ENCODE measurements around the gene UCP3. TPM values are rescaled to one million over a fixed set of nuclear protein-coding genes. Genes with fewer than 3 reads are reported as not detected.

Gene UCP3
- total and polyA plus RNA-seq, 2 of the 8 experiments (the other 6 are each of a cell fraction or from before 2014, with no cell fraction given) = 0.85 to 1.3 TPM

DNA sequence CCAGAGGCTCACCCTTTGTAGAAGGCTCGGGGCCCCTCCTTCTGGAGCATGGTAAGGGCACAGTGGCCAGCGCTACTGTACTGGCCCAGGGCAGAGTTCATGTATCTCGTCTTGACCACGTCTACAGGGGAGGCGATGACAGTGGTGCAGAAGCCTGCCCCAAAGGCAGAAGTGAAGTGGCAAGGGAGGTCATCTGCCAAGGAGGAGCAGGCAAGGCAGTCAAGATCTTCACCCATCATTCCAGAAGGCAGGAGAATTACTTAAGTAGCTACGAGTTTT, 33.5 kb downstream of the UCP3 start:
- ChIA-PET POLR2A (ENCODE audit: partially characterized antibody) (interaction anchor here (1.4 to 2.2 kb wide), 2 partner anchors 9 to 12 kb away, joined by 4 to 11 read pairs; no protein-coding TSS in a partner anchor), CTCF (ENCODE audit: partially characterized antibody) (no interaction called here)
- Histone ChIP-seq H2AK5ac (ENCODE audit: low read depth, low read length) (no peak overlapping the region), H3K9me3 (ENCODE audit: insufficient read depth in 2 of 2, low read depth in 1 of 2, low read length in 1 of 2) (no peaks in the 10 kb centered on the region), H2BK12ac (ENCODE audit: low read depth, low read length) (no peak overlapping the region), H2AFZ (ENCODE audit: low read length) (no peak overlapping the region), H3K23me2 (ENCODE audit: low read depth, low read length) (no peaks in the 10 kb centered on the region), H3K27ac (ENCODE audit: low read depth, low read length) (no peak overlapping the region), H3K9ac (replicated peaks in 1 of 4; ENCODE audit: extremely low read depth in 1 of 4, low read depth in 3 of 4, low read length in 3 of 4) (no peak overlapping the region), H2BK5ac (ENCODE audit: low read depth, low read length) (no peak overlapping the region), H3K4me2 (ENCODE audit: insufficient read depth in 1 of 2, low read depth in 2 of 2, low read length in 2 of 2) (no peak overlapping the region), H3K56ac (replicated peaks; ENCODE audit: insufficient read length, low read depth, low read length) (no peak overlapping the region), H4K8ac (ENCODE audit: extremely low read depth, insufficient read depth, low read length) (no peak overlapping the region), H4K5ac (ENCODE audit: insufficient read length, low read depth, low read length) (no peak overlapping the region), H2BK20ac (ENCODE audit: low read length) (no peak overlapping the region), H3K23ac (ENCODE audit: insufficient read length) (no peak overlapping the region), H3K4ac (replicated peaks; ENCODE audit: insufficient read length, low read depth, low read length) (no peak overlapping the region), H3K36me3 (ENCODE audit: control insufficient read depth in 2 of 4, insufficient read depth in 4 of 4, low read length in 3 of 4) (peaks cover 20 to 57% (median 37%) of the 10 kb centered on the region in 4 experiments), H2BK120ac (replicated peaks; ENCODE audit: low read depth, low read length) (no peak overlapping the region), H3K79me2 (ENCODE audit: control insufficient read depth in 1 of 2, insufficient read depth in 2 of 2, low read length in 2 of 2) (no peaks in the 10 kb centered on the region), H3K79me1 (ENCODE audit: low read depth, low read length) (no peaks in the 10 kb centered on the region; the same call in 1 of the 2 replicates), H3K4me3 (ENCODE audit: extremely low read depth in 1 of 4, insufficient read depth in 2 of 4, low read depth in 3 of 4, low read length in 4 of 4) (no peak overlapping the region), H3K4me1 (replicated peaks in 1 of 4; ENCODE audit: control insufficient read depth in 3 of 4, insufficient read depth in 4 of 4, low read length in 3 of 4) (peaks cover 3 to 5% (median 4%) of the 10 kb centered on the region in 4 experiments; a peak in 6 of 7 replicates), H3K14ac (ENCODE audit: insufficient read length) (no peak overlapping the region), H4K91ac (replicated peaks; ENCODE audit: insufficient read length, low read length) (no peak overlapping the region), H3K27me3 (replicated peaks in 1 of 4; ENCODE audit: control insufficient read depth in 3 of 4, extremely low read depth in 1 of 4, insufficient read depth in 3 of 4, low read length in 3 of 4) (no peaks in the 10 kb centered on the region), H2BK15ac (ENCODE audit: low read length) (no peak overlapping the region), H3K18ac (ENCODE audit: extremely low read depth, low read length) (no peak overlapping the region), H4K20me1 (replicated peaks in 1 of 2; ENCODE audit: control insufficient read depth in 1 of 2, insufficient read depth in 2 of 2, low read length in 2 of 2) (peaks cover 0 to 8% of the 10 kb centered on the region in 2 experiments)
- DNase-seq (ENCODE audit: low read depth in 1 of 2, low spot score in 2 of 2) = no peak
- no peak for FAIRE-seq
- 93% methylated on average over 6 of the region's 6 CpGs; no CpG with 5 or more reads in 1 of the 2 experiments for WGBS, 2 experiments (ENCODE audit: extremely low coverage in 1 of 2, insufficient coverage in 1 of 2, insufficient read length in 1 of 2, insufficient replicate concordance in 2 of 2, low coverage in 1 of 2, low lambda C conversion rate in 2 of 2, missing lambda C conversion rate in 1 of 2)
- no peak for TF ChIP-seq MAX (IDR thresholded peaks at IDR 0.05)
- TF ChIP-seq TCF12 (IDR thresholded peaks at IDR 0.05; ENCODE audit: low read depth, low read length) = no peak
- no peak for TF ChIP-seq CHD1 (IDR thresholded peaks at IDR 0.05; ENCODE audit: low read depth, low read length)
- TF ChIP-seq, protein P1, sequence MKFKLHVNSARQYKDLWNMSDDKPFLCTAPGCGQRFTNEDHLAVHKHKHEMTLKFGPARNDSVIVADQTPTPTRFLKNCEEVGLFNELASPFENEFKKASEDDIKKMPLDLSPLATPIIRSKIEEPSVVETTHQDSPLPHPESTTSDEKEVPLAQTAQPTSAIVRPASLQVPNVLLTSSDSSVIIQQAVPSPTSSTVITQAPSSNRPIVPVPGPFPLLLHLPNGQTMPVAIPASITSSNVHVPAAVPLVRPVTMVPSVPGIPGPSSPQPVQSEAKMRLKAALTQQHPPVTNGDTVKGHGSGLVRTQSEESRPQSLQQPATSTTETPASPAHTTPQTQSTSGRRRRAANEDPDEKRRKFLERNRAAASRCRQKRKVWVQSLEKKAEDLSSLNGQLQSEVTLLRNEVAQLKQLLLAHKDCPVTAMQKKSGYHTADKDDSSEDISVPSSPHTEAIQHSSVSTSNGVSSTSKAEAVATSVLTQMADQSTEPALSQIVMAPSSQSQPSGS (IDR thresholded peaks at IDR 0.05; ENCODE audit: low read length) = no peak
- no peak for TF ChIP-seq SIN3A (conservative IDR thresholded peaks at IDR 0.05 in 1 of 2, IDR thresholded peaks at IDR 0.05 in 1 of 2; ENCODE audit: low read depth in 1 of 2, low read length in 2 of 2)
- TF ChIP-seq RAD21 (IDR thresholded peaks at IDR 0.05 in 1 of 2, conservative IDR thresholded peaks at IDR 0.05 in 1 of 2; ENCODE audit: low read depth in 2 of 2, low read length in 2 of 2) = no peak
- TF ChIP-seq NRF1 (IDR thresholded peaks at IDR 0.05; ENCODE audit: low read depth, low read length) = no peak
- TF ChIP-seq CEBPB (IDR thresholded peaks at IDR 0.05; ENCODE audit: low read depth, low read length) = no peak
- no peak for TF ChIP-seq SP1 (IDR thresholded peaks at IDR 0.05; ENCODE audit: low read depth, low read length)
- TF ChIP-seq SIX5 (IDR thresholded peaks at IDR 0.05; ENCODE audit: low read depth, low read length) = no peak
- TF ChIP-seq TAF7 (optimal IDR thresholded peaks at IDR 0.05; ENCODE audit: borderline replicate concordance, low read depth, low read length) = no peak
- TF ChIP-seq KDM5A (IDR thresholded peaks at IDR 0.05; ENCODE audit: low read length) = no peak
- no peak for TF ChIP-seq BCL11A (IDR thresholded peaks at IDR 0.05; ENCODE audit: low read depth in 2 of 2, low read length in 2 of 2)

Measured in H1 (cell line).